Frontal cortex (tissue), 4 donors: ENCODE measurements around the gene CLC. TPM values are rescaled to one million over a fixed set of nuclear protein-coding genes. Genes with fewer than 3 reads are reported as not detected.
"Not testable (repeated sequence)": the region's sequence is repeated elsewhere in the genome, so short reads cannot be mapped to it uniquely, and the experiment has no call there.

Experiments used
- DNase-seq, 2 donors: peaks; one replicate each; pipeline ENCODE4 v3.0.0; 2012; ENCODE audit warnings: low spot score in 2 of 2
- FAIRE-seq: peaks from 2 replicates; lab custom pipeline; 2012; peaks lifted over from hg19 to GRCh38; lab: Jason Lieb, UNC
- total RNA-seq: library from RNA; depleted of rRNA; stranded (reverse); fragments of >200 nt; gene quantifications from one replicate; pipeline ENCODE4 v1.2.3, GENCODE V29; 2014
- donor health status: control.
- donor health status: control.
- donor health status: control.

CLC gene
- total RNA-seq, 1 donor from 2014 or later = not detected

DNA sequence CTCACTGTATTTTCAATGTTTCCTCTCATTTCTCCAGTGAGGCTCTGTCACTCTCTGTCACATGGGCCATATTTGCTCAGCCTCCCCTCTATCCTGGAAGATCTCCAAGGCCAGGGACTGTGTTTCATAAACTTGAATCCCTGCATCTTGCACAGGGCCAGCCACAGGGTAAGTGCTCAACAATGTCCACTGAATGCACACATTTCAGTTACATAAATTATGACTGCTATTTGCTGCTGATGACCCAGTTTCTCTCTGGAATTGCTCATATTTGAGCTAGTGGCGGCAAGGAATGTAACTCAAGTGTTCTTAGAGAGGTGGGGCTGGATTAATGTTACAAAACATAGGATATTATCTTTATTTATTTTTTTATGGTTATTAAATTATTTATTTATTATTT, 6.1 kb downstream of the CLC start:
- FAIRE-seq = no peak
- DNase-seq = no peak

DNA sequence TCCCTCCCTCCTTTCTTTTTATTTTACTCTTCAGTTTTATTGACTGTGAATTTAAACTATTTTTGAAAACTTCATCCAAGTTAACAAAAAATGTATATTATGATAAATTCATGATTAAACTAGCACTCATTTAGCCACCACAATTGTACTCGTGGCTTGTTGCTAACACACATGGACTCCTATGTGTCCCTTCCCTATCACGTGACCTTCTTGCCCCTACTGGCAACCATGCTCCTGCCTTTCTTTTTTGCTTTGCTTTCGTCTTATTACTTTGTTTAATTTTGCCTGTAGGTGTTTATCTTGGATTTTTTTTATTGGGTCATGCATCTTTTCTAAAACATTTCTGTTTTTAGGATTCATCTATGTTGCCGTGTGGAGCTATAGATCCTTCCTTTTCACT, 8.2 kb downstream of the CLC start:
- no peak for FAIRE-seq
- DNase-seq = no peak

- FAIRE-seq (no peak), DNase-seq (no peak)
Measured at GRCh38 chr19:39728040-39728439, 9.8 kb downstream of the CLC start.

- FAIRE-seq = no peak
- DNase-seq = no peak
Measured at GRCh38 chr19:39727070-39727800, 10.6 kb downstream of the CLC start.

DNA sequence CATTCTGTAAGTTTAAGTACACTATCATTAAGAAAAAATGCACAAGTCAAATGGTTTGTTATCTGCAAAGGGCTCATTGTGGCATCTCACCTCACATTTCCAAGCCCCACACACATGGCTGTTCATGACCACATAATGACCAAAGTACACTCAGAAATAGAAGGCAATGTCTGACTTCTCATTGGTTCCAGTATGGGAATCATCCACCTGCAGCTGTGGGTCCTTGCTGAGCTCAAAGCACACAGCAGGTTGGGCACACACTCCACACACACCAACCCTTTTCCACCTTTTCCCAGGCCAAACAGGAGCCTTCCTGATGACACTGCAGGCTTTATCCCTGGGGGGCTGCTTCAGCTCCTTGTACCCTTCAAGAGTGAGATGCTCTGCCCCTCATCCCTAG, 11.8 kb downstream of the CLC start:
- DNase-seq (no peak), FAIRE-seq (no peak)

- DNase-seq, FAIRE-seq: not testable (repeated sequence)
Measured at GRCh38 chr19:39720144-39720543, 17.7 kb downstream of the CLC start.

DNA sequence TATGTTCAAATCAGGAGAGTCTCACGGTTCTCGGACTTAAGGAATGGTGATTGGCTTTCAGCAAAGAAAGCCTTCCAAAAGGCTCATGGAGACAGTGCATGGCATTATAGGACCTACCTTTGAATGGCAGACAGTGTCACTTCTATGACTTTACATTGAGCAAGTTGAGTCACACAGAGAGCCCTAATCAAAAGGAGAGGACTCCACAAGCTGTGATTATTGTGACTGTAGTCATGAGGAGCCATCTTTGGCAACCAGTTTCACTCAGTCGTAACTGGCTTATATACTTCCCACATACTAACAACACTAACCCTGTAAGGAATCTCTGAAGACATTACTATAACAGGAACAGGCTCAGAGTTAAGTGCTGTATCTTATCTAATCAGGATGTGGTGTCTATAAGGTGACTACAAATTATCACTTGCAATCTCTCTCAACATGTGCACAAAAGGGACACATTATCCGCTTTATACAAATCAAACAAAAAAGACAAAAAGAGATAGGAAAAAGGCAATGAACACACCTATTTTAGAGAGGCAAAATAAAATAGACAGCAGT, 27.4 kb downstream of the CLC start:
- FAIRE-seq (no peak), DNase-seq (no peak)

- DNase-seq (no peak), FAIRE-seq (no peak)
Measured at GRCh38 chr19:39709026-39709872, 28.6 kb downstream of the CLC start.

- FAIRE-seq (no peak), DNase-seq (no peak)
Measured at GRCh38 chr19:39708594-39708993, 29.2 kb downstream of the CLC start.

GRCh38 chr19:39705578-39706188, 32.1 kb downstream of the CLC start:
- FAIRE-seq = no peak
- DNase-seq = no peak

DNA sequence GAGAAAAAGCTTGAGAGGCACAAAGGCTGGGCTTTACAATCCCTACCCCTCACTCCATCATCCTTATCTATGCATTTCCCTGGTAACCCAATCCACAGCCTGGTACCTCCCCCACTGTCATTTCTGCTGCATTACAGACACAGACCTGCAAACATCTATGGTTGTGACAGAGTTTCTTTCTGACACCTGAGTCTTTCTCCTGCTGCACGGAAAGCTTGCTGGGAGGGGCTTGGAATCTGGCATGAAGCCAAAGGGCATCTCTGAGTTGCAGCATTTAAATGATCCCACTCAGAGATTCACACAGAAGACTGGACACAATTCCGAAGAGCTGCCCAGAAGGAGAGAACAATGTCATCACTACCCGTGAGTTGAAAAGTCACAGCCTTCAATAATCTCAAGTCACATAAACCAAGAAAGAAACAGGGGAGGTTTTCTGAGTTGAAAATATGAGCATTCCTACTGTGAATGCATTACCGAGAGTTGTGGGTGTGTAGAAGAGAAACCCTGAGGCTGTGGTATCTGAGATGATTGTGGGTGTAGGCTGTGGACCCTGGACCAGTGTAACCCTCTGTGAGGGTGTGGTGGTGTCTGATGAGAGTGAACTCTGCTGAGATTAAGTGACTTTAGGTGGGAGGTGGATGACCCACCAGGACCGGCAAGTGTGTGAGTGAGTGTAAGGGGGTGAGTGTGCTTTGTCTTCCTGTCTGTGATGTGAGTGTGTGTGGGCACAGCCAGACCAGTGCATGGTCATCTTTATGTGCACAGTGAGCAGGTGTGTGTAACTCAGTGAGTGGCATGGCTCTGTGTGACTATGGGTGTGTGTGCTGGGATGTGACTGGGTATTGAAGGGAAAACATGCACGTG, 33.4 kb downstream of the CLC start, which contains the start of gene LGALS14:
Gene LGALS14 (plus strand): TSS at position 301 of the 864 bp plus-strand sequence. CDS start 48 bp downstream, at position 349.
- DNase-seq (no peak), FAIRE-seq (no peak)

GRCh38 chr19:39701291-39701690, 36.5 kb downstream of the CLC start:
- no peak for FAIRE-seq
- no peak for DNase-seq

- DNase-seq = no peak
- no peak for FAIRE-seq
Measured at GRCh38 chr19:39698535-39698934, 39.3 kb downstream of the CLC start.

GRCh38 chr19:39696387-39696786, 41.4 kb downstream of the CLC start:
- FAIRE-seq (no peak), DNase-seq (no peak)

- FAIRE-seq (no peak), DNase-seq (no peak)
Measured at GRCh38 chr19:39695759-39696158, 42.1 kb downstream of the CLC start.

DNA sequence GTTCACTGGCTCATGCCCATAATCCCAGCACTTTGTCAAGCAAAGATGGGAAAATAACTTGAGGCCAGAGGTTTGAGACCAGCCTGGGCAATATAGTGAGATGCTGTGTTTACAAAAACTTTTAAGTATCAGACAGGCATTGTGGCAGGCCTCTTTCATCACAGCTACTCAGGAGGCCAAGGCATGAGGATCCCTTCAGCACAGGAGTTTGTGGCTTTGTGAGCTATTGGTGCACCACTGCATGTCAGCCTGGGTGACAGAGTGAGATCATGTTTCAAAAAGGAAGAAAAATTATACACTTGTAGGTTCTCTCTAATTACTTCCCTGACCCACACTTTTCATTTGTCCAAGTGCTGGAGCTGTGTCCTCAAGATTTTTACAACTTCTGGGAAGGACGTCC, 45.0 kb downstream of the CLC start:
- DNase-seq (no peak), FAIRE-seq (no peak)

DNA sequence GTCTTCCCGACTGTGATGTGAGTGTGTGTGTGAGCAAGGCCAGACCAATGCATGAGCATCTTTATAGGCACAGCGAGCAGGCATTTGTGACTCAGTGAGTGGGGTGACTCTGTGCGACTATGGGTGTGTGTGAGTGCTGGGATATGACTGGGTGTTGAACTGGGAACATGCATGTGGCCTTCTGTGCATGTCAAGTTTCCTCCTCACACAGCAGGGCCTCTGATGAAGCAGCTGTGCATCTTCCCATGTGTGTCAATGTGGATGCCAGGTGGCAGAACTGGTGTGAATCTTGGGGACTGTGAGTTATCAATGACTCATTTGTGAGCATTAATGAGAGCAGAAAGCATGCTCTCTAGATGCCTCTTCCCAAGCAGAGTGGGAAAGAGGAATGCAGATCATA, 45.7 kb downstream of the CLC start:
- FAIRE-seq (no peak), DNase-seq (no peak)

DNA sequence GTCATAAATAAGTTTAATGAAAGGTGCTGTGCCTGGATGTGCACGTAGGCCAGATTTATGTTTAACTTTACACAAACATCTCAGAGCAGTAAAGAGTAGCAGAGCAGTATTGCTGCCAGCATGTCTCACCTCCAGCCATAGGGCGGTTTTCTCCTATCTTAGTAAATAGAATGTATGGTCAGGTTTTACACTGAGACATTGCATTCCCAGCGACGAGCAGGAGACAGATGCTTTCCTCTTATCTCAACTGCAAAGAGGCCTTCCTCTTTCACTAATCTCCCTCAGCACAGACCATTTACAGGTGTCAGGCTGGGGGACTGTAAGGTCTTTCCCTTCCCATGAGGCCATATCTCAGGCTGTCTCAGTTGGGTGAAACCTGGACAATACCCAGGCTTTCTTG, 49.2 kb downstream of the CLC start:
- FAIRE-seq, DNase-seq: not testable (repeated sequence)

GRCh38 chr19:39686739-39687138, 51.1 kb downstream of the CLC start:
- DNase-seq = no peak
- FAIRE-seq = no peak

- DNase-seq = no peak
- FAIRE-seq = no peak
Measured at GRCh38 chr19:39684267-39684666, 53.6 kb downstream of the CLC start.
